GM12878 (cell line): Measurements from ENCODE around the gene NFIX. TPM values are rescaled to one million over a fixed set of nuclear protein-coding genes. Genes with fewer than 3 reads are reported as not detected.

Experiments used
- BCL11A ChIP-seq: IDR thresholded peaks from 2 replicates; pipeline ENCODE4 v1.6.1; 2011; ENCODE audit warnings: low read depth, low read length
- BMI1 ChIP-seq: fragments of 450-650 bp; IDR thresholded peaks from 2 replicates; pipeline ENCODE4 v1.6.1; 2016; ENCODE audit warnings: mild to moderate bottlenecking, moderate library complexity, borderline replicate concordance
- CHD1 ChIP-seq: IDR thresholded peaks from 2 replicates; pipeline ENCODE4 v1.6.1; 2012; ENCODE audit warnings: low read depth, low read length, improper control_type of control experiment
- CREB1 ChIP-seq: IDR thresholded peaks from 2 replicates; pipeline ENCODE4 v1.6.1; 2012; ENCODE audit warnings: low read depth, mild to moderate bottlenecking, inconsistent platforms
- CREM ChIP-seq: IDR thresholded peaks from 2 replicates; pipeline ENCODE4 v1.6.1; 2014; ENCODE audit warnings: antibody characterized with exemption, low read depth
- EZH2 ChIP-seq: IDR thresholded peaks from 2 replicates; pipeline ENCODE4 v1.6.1; 2012; ENCODE audit warnings: low read depth, mild to moderate bottlenecking, control low read depth, inconsistent platforms, low read length, borderline replicate concordance; ENCODE audit not compliant: control insufficient read depth
- HSF1 ChIP-seq: fragments of 150-350 bp; IDR thresholded peaks from 2 replicates; pipeline ENCODE4 v1.6.1; 2014; ENCODE audit warnings: mild to moderate bottlenecking, low read depth, low read length
- IRF4 ChIP-seq: IDR thresholded peaks from 2 replicates; pipeline ENCODE4 v1.6.1; 2011; ENCODE audit warnings: low read depth, low read length
- JUND ChIP-seq: IDR thresholded peaks from 2 replicates; pipeline ENCODE4 v1.6.1; 2012; ENCODE audit warnings: low read depth, mild to moderate bottlenecking, low read length, improper control_type of control experiment, moderate library complexity
- MTA2 ChIP-seq: fragments of 450-650 bp; IDR thresholded peaks from 2 replicates; pipeline ENCODE4 v1.6.1; 2016; ENCODE audit warnings: low read depth, mild to moderate bottlenecking, moderate library complexity
- MYB ChIP-seq: fragments of 150-350 bp; IDR thresholded peaks from 2 replicates; pipeline ENCODE4 v1.6.1; 2014; ENCODE audit warnings: mild to moderate bottlenecking, low read depth, low read length, borderline replicate concordance
- NR2C1 ChIP-seq: fragments of 450-650 bp; IDR thresholded peaks from 2 replicates; pipeline ENCODE4 v1.6.1; 2017; ENCODE audit warnings: antibody characterized with exemption, mild to moderate bottlenecking, moderate library complexity
- NR2C2 ChIP-seq: IDR thresholded peaks from 2 replicates; pipeline ENCODE4 v1.6.1; 2011; ENCODE audit warnings: borderline replicate concordance, low read depth; ENCODE audit not compliant: control insufficient read depth, insufficient read length
- PAX5 ChIP-seq: IDR thresholded peaks from 2 replicates; pipeline ENCODE4 v1.6.1; 2011; ENCODE audit warnings: low read depth, low read length, borderline replicate concordance
- SRF ChIP-seq, 2 experiments: IDR thresholded peaks; 2 replicates each; pipeline ENCODE4 v1.6.1; 2011; ENCODE audit warnings: low read depth in 2 of 2, low read length in 2 of 2, mild to moderate bottlenecking in 1 of 2, moderate library complexity in 1 of 2
- STAT3 ChIP-seq: IDR thresholded peaks from 2 replicates; pipeline ENCODE4 v1.6.1; 2011; ENCODE audit warnings: low read depth, low read length, improper control_type of control experiment
- TCF12 ChIP-seq: IDR thresholded peaks from 2 replicates; pipeline ENCODE4 v1.6.1; 2011; ENCODE audit warnings: low read depth, mild to moderate bottlenecking, low read length
- ZNF217 ChIP-seq: fragments of 450-650 bp; IDR thresholded peaks from 2 replicates; pipeline ENCODE4 v1.6.1; 2017; ENCODE audit warnings: antibody characterized with exemption, mild to moderate bottlenecking
- ZNF274 ChIP-seq: IDR thresholded peaks from one replicate; pipeline ENCODE4 v1.8.0; 2011; ENCODE audit not compliant: insufficient read length, insufficient read depth
- polyA plus RNA-seq, 11 experiments: library from polyadenylated mRNA; depleted of rRNA in 4 of 11; unstranded in 6 of 11; stranded (reverse) in 5 of 11; fragments of >200 nt; fragmentation: Nextera tagmentation in 4 of 11; fragmentation: Illumina TruSeq in 1 of 11; extraction: Ambion mirVana in 4 of 11; extraction: Trizol in 1 of 11; gene quantifications; 1 replicate in 1 of 11; 2 replicates in 10 of 11; pipeline versions ENCODE4 v1.2.1 to v1.2.3, GENCODE V29; 2011 to 2016; ENCODE audit warnings: inconsistent platforms in 2 of 11, missing spikeins in 2 of 11, low read depth in 1 of 11
- total RNA-seq, 4 experiments: library from RNA; depleted of rRNA in 3 of 4; stranded (reverse); fragments of >200 nt in 3 of 4; fragmentation: Illumina TruSeq in 1 of 4; extraction: Trizol in 1 of 4; gene quantifications; 2 replicates each; pipeline versions ENCODE4 v1.2.1 to v1.2.3, GENCODE V29; 2013 to 2021
- TF ChIP-seq, protein P1 (sequence below): fragments of 450-650 bp; IDR thresholded peaks from 2 replicates; pipeline ENCODE4 v1.6.1; 2017; ENCODE audit warnings: borderline replicate concordance
- TF ChIP-seq, protein P2 (sequence below): fragments of 450-650 bp; IDR thresholded peaks from 2 replicates; pipeline ENCODE4 v1.6.1; 2018; ENCODE audit warnings: mild to moderate bottlenecking, low read depth, moderate library complexity; ENCODE audit not compliant: partially characterized antibody
- TF ChIP-seq, protein P3 (sequence below): IDR thresholded peaks from 2 replicates; pipeline ENCODE4 v1.6.1; 2012; ENCODE audit warnings: low read depth, low read length, improper control_type of control experiment
- TF ChIP-seq, protein P4 (sequence below): fragments of 450-650 bp; conservative IDR thresholded peaks from 2 replicates; pipeline ENCODE4 v1.6.1; 2017; ENCODE audit warnings: mild to moderate bottlenecking, moderate library complexity

Gene NFIX
- total and polyA plus RNA-seq, 10 of the 15 experiments (the other 5 are each of a cell fraction or from before 2014, with no cell fraction given): 0.02 to 2.2 (median 0.28) TPM

DNA sequence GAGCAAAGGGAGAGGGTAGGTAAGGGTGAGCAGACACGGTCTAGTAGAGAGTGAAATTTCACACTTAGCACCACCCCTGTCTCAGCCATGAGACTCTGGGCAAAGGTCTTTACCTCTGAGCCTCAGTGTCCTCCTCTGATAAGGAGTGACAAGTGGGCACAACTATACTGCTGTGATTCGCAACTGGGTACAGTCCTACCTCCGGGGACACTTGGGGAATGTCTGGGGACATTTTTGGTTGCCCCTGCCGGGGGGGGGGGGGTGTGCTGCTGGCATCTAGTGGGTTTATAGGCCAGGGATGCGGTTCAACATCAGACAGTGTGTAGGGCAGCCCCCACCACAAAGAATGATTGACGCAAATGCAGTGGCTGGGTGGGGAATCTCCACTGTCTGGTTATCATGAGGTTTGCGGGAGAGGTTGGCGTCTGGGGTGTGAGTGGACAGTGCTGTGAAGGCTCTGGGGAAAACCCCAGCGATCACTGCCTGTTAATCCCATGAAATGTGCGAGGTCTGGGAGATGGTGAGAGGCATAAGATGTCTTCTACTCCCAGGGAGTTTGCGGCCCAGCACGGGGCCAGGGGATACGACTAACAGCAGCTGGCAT is 127.1 kb downstream of the NFIX start (continued):
- TF ChIP-seq, protein P1, sequence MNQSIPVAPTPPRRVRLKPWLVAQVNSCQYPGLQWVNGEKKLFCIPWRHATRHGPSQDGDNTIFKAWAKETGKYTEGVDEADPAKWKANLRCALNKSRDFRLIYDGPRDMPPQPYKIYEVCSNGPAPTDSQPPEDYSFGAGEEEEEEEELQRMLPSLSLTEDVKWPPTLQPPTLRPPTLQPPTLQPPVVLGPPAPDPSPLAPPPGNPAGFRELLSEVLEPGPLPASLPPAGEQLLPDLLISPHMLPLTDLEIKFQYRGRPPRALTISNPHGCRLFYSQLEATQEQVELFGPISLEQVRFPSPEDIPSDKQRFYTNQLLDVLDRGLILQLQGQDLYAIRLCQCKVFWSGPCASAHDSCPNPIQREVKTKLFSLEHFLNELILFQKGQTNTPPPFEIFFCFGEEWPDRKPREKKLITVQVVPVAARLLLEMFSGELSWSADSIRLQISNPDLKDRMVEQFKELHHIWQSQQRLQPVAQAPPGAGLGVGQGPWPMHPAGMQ: no peak
- TF ChIP-seq ZNF274: no peak
- TF ChIP-seq CREM: no peak
- TF ChIP-seq, protein P2, sequence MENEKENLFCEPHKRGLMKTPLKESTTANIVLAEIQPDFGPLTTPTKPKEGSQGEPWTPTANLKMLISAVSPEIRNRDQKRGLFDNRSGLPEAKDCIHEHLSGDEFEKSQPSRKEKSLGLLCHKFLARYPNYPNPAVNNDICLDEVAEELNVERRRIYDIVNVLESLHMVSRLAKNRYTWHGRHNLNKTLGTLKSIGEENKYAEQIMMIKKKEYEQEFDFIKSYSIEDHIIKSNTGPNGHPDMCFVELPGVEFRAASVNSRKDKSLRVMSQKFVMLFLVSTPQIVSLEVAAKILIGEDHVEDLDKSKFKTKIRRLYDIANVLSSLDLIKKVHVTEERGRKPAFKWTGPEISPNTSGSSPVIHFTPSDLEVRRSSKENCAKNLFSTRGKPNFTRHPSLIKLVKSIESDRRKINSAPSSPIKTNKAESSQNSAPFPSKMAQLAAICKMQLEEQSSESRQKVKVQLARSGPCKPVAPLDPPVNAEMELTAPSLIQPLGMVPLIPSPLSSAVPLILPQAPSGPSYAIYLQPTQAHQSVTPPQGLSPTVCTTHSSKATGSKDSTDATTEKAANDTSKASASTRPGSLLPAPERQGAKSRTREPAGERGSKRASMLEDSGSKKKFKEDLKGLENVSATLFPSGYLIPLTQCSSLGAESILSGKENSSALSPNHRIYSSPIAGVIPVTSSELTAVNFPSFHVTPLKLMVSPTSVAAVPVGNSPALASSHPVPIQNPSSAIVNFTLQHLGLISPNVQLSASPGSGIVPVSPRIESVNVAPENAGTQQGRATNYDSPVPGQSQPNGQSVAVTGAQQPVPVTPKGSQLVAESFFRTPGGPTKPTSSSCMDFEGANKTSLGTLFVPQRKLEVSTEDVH: no peak
- no peak for TF ChIP-seq CHD1
- no peak; the same call in 1 of the 2 replicates for TF ChIP-seq ZNF217
- TF ChIP-seq EZH2: no peak
- no peak for TF ChIP-seq SRF (IDR thresholded peaks at IDR 0.05; ENCODE audit: low read depth in 2 of 2, low read length in 2 of 2)
- peak; percentile 40; the same call in 1 of the 2 replicates for TF ChIP-seq MTA2
- no peak for TF ChIP-seq IRF4
- TF ChIP-seq PAX5: no peak
- no peak for TF ChIP-seq NR2C1
- TF ChIP-seq, protein P3, sequence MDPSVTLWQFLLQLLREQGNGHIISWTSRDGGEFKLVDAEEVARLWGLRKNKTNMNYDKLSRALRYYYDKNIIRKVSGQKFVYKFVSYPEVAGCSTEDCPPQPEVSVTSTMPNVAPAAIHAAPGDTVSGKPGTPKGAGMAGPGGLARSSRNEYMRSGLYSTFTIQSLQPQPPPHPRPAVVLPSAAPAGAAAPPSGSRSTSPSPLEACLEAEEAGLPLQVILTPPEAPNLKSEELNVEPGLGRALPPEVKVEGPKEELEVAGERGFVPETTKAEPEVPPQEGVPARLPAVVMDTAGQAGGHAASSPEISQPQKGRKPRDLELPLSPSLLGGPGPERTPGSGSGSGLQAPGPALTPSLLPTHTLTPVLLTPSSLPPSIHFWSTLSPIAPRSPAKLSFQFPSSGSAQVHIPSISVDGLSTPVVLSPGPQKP: no peak
- TF ChIP-seq HSF1: no peak
- TF ChIP-seq BCL11A: no peak
- TF ChIP-seq BMI1: no peak
- no peak for TF ChIP-seq STAT3
- TF ChIP-seq, protein P4, sequence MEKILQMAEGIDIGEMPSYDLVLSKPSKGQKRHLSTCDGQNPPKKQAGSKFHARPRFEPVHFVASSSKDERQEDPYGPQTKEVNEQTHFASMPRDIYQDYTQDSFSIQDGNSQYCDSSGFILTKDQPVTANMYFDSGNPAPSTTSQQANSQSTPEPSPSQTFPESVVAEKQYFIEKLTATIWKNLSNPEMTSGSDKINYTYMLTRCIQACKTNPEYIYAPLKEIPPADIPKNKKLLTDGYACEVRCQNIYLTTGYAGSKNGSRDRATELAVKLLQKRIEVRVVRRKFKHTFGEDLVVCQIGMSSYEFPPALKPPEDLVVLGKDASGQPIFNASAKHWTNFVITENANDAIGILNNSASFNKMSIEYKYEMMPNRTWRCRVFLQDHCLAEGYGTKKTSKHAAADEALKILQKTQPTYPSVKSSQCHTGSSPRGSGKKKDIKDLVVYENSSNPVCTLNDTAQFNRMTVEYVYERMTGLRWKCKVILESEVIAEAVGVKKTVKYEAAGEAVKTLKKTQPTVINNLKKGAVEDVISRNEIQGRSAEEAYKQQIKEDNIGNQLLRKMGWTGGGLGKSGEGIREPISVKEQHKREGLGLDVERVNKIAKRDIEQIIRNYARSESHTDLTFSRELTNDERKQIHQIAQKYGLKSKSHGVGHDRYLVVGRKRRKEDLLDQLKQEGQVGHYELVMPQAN: no peak
- no peak for TF ChIP-seq NR2C2
- TF ChIP-seq CREB1: no peak
- TF ChIP-seq TCF12: no peak
- no peak for TF ChIP-seq MYB
- TF ChIP-seq JUND: no peak
